Esophagus muscularis mucosa (tissue), 3 donors: ENCODE measurements around the gene RRP15.

ENCODE experiments used
- POLR2A ChIP-seq: fragments of 450-650 bp; IDR thresholded peaks from one replicate; pipeline ENCODE4 v1.6.1; 2017; ENCODE audit warnings: antibody characterized with exemption, moderate library complexity, mild to moderate bottlenecking, low read depth
- TF ChIP-seq, protein P1 (sequence below), 3 experiments: fragments of 200-600 bp in 2 of 3; fragments of 450-650 bp in 1 of 3; sonication (generic) in 2 of 3; IDR thresholded peaks; one replicate each; pipeline ENCODE4 v1.5.1; 2017 to 2019; ENCODE audit warnings: antibody characterized with exemption in 3 of 3, mild to moderate bottlenecking in 2 of 3, moderate library complexity in 1 of 3

DNA sequence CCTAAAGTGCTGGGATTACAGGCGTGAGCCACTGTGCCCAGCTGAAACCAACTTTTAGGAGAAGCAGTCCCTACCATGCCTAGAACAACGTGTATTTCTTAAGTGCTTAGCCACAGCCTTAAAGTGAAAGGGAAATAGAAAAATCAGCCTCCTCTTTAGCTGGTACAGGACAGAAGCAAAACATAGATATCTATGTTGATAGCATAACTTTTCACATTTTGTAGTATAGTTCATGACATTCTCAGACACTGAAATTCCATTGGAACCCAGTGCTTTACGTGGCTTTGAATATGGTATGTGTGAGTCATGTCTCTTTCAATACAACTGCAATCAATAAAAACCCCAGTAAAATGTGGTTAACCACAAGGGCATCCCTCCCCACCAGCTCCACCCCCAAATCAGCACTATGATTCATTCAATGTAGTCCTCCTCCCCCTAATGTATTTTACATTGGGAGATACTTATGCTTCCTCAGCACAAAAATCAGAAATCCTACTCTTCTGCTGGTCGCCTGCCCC lies 92.1 kb downstream of the RRP15 start:
- TF ChIP-seq, protein P1, sequence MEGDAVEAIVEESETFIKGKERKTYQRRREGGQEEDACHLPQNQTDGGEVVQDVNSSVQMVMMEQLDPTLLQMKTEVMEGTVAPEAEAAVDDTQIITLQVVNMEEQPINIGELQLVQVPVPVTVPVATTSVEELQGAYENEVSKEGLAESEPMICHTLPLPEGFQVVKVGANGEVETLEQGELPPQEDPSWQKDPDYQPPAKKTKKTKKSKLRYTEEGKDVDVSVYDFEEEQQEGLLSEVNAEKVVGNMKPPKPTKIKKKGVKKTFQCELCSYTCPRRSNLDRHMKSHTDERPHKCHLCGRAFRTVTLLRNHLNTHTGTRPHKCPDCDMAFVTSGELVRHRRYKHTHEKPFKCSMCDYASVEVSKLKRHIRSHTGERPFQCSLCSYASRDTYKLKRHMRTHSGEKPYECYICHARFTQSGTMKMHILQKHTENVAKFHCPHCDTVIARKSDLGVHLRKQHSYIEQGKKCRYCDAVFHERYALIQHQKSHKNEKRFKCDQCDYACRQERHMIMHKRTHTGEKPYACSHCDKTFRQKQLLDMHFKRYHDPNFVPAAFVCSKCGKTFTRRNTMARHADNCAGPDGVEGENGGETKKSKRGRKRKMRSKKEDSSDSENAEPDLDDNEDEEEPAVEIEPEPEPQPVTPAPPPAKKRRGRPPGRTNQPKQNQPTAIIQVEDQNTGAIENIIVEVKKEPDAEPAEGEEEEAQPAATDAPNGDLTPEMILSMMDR (IDR thresholded peaks at IDR 0.05) = no peak
- no peak for TF ChIP-seq POLR2A
